ENCODE measurements around the gene ZNF697. TPM values are rescaled to one million over a fixed set of nuclear protein-coding genes. Genes with fewer than 3 reads are reported as not detected.
"Not testable (repeated sequence)": the region's sequence is repeated elsewhere in the genome, so short reads cannot be mapped to it uniquely, and the experiment has no call there.

Gene ZNF697
- 4.8 and 4.9 TPM in 2 replicates for total RNA-seq (2021)
- percentile 62 among the genes with signal in this experiment for Bru-seq, nascent RNA
- percentile 67 among the genes with signal in this experiment for BruChase-seq, experiment 1, labeled RNA remaining after a 2-hour chase
- BruChase-seq, experiment 2, labeled RNA remaining after a 6-hour chase, result percentile 58 among the genes with signal in this experiment
- long read RNA-seq, partial matches to known transcripts, result 0 of 3 reads
- long read RNA-seq, other reads (novel, unspliced or antisense), result 3 of 3 reads

DNA sequence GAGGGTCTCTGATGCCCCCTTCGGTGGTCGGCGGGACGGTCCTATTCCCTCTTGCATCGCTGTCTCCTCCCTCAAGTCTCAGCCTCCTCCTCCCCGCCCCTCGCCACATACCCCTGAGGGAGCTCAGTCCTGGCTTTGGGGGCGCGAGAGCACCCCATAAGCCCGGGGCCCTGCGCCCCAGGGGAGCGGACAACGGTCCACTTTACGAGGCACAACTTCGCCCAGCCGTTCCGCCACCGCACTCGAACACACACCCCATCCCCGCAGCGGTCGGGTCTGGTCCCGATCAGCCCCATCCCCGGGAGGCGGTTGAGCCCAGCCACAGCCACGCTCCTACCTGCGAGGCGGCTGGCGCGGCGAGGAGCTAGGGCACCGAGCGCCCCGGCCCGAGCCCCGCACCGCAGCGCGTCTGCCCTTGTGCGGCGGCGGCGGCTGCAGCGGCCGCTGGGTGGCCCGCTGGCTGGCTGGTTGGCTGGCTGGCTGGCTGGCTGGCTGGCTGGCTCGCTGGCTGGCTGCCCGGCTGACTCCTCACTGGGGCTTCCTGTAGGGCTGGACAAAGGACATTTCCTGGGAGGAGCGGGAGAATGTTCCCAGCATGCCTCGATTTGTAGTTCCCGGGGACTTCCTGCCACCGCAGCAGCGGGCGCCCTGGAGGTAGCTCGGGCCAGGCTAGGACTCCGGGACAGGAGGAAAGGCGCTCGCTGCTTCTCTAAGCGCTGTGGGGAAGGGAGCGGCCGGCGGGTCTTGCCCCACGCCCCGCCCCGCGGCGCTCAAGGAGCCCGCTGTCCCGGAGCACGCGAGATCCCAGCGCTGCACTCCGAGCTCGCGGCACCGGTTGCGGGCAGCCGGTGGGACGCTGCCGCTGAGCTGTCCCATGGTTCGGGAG lies at the start of gene ZNF697:
TSS of gene ZNF697 (minus strand) at position 533 of the 886 bp plus-strand sequence. CDS start 22,166 bp downstream, outside the sequence.
- no peak for TF ChIP-seq EZH2 (IDR thresholded peaks at IDR 0.05; ENCODE audit: borderline replicate concordance, low read depth, low read length, poor library complexity, severe bottlenecking)
- TF ChIP-seq, protein P1, sequence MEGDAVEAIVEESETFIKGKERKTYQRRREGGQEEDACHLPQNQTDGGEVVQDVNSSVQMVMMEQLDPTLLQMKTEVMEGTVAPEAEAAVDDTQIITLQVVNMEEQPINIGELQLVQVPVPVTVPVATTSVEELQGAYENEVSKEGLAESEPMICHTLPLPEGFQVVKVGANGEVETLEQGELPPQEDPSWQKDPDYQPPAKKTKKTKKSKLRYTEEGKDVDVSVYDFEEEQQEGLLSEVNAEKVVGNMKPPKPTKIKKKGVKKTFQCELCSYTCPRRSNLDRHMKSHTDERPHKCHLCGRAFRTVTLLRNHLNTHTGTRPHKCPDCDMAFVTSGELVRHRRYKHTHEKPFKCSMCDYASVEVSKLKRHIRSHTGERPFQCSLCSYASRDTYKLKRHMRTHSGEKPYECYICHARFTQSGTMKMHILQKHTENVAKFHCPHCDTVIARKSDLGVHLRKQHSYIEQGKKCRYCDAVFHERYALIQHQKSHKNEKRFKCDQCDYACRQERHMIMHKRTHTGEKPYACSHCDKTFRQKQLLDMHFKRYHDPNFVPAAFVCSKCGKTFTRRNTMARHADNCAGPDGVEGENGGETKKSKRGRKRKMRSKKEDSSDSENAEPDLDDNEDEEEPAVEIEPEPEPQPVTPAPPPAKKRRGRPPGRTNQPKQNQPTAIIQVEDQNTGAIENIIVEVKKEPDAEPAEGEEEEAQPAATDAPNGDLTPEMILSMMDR (conservative IDR thresholded peaks at IDR 0.05; ENCODE audit: low read depth, low read length), result peak; percentile 46
- Histone ChIP-seq H3K27ac (ENCODE audit: low read depth, low read length, poor library complexity, severe bottlenecking) (peak within 1 kb of the TSS; percentile 80), H3K4me1 (ENCODE audit: insufficient read depth, low read length, poor library complexity, severe bottlenecking) (peaks cover 8% of the 10 kb centered on the region), H3K36me3 (ENCODE audit: insufficient read depth, low read length, poor library complexity, severe bottlenecking) (no peaks in the 10 kb centered on the region), H3K27me3 (replicated peaks; ENCODE audit: insufficient read depth, low read depth, low read length, poor library complexity) (peaks cover 3% of the 10 kb centered on the region), H3K9me3 (ENCODE audit: low read depth, low read length, poor library complexity, severe bottlenecking) (no peaks in the 10 kb centered on the region), H3K4me3 (ENCODE audit: low read depth, low read length, poor library complexity, severe bottlenecking) (peak within 1 kb of the TSS; percentile 74)
- ChIA-PET CTCF (interaction anchor here (0.6 to 1.7 kb wide), 4 partner anchors 27 to 83 kb away, joined by 3 to 7 read pairs (median 4); no protein-coding TSS in a partner anchor), POLR2A (ENCODE audit: low non-redundant PET) (interaction anchor here (0.6 kb wide), 3 partner anchors 14 to 49 kb away, joined by 3 to 4 read pairs (median 3); no protein-coding TSS in a partner anchor)
- DNase-seq (ENCODE audit: low spot score), result peak; percentile 96
- intact Hi-C loops (cut with micrococcal nuclease; ENCODE audit: unreplicated experiment), result loop anchor here (2.0 kb wide), 1 partner anchor 21 kb away; no protein-coding TSS in a partner anchor
- no TSS peak for BruUV-seq (replicated peaks)

DNA sequence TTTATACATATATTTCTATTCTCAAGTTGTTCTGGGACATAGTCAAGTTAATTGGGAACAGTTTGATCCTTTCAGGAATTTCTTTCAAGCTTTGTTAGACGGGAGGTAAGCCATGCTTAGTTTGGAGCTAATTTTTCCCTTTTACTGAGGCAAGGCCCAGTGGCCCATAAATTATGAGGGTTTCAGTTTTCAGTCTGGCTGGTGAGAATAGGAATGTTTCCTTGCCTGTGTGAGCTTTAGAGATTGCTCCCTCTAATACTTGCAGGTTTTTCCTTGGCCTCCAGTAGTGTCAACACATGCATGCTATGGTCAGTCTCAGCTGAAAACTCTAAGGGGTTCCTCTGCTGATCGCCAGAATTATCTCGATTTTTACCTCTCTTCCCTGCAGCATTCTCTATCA lies 49.5 kb upstream of the ZNF697 start:
- intact Hi-C loops (cut with micrococcal nuclease; ENCODE audit: unreplicated experiment), result no loop called here
- POLR2A ChIA-PET (ENCODE audit: low non-redundant PET), result interaction anchor here (0.6 kb wide), 1 partner anchor 49 kb away, joined by 3 read pairs; the partner anchor contains the start of gene ZNF697
- Histone ChIP-seq H3K9me3 (ENCODE audit: low read depth, low read length, poor library complexity, severe bottlenecking) (peaks cover 10% of the 10 kb centered on the region), H3K27me3 (replicated peaks; ENCODE audit: insufficient read depth, low read depth, low read length, poor library complexity) (no peaks in the 10 kb centered on the region), H3K27ac (ENCODE audit: low read depth, low read length, poor library complexity, severe bottlenecking) (no peak overlapping the region), H3K4me1 (ENCODE audit: insufficient read depth, low read length, poor library complexity, severe bottlenecking) (no peaks in the 10 kb centered on the region), H3K4me3 (ENCODE audit: low read depth, low read length, poor library complexity, severe bottlenecking) (no peak overlapping the region), H3K36me3 (ENCODE audit: insufficient read depth, low read length, poor library complexity, severe bottlenecking) (no peaks in the 10 kb centered on the region)
- BruUV-seq (replicated peaks), result no TSS peak
- DNase-seq (ENCODE audit: low spot score), result no peak
- TF ChIP-seq EZH2 (IDR thresholded peaks at IDR 0.05; ENCODE audit: borderline replicate concordance, low read depth, low read length, poor library complexity, severe bottlenecking), result no peak
- TF ChIP-seq, protein P1 (conservative IDR thresholded peaks at IDR 0.05; ENCODE audit: low read depth, low read length), result no peak
- CTCF ChIA-PET, result no interaction called here

DNA sequence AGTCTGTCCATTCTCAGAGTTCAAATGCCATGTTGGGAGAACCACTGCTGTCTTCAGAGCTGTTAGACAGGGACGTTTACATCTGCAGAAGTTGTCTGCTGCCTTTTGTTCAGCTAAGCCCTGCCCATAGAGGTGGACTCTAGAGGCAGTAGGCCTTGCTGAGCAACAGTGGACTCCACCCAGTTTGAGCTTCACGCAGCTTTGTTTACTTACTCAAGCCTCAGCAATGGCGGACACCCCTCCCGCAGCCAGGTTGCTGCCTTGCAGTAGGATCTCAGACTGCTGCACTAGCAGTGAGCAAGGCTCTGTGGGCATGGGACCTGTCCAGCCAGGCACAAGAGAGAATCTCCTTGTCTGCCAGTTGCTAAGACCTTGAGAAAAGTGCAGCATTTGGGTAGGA lies 48.8 kb upstream of the ZNF697 start:
- H3K9me3 ChIP-seq (ENCODE audit: low read depth, low read length, poor library complexity, severe bottlenecking); H3K4me3 ChIP-seq (ENCODE audit: low read depth, low read length, poor library complexity, severe bottlenecking); H3K27ac ChIP-seq (ENCODE audit: low read depth, low read length, poor library complexity, severe bottlenecking); H3K4me1 ChIP-seq (ENCODE audit: insufficient read depth, low read length, poor library complexity, severe bottlenecking); H3K36me3 ChIP-seq (ENCODE audit: insufficient read depth, low read length, poor library complexity, severe bottlenecking); CTCF ChIA-PET; BruUV-seq (replicated peaks); H3K27me3 ChIP-seq (replicated peaks; ENCODE audit: insufficient read depth, low read depth, low read length, poor library complexity); intact Hi-C loops (cut with micrococcal nuclease; ENCODE audit: unreplicated experiment); DNase-seq (ENCODE audit: low spot score): not testable (repeated sequence)
- POLR2A ChIA-PET (ENCODE audit: low non-redundant PET), result interaction anchor here (0.6 kb wide), 1 partner anchor 49 kb away, joined by 3 read pairs; the partner anchor contains the start of gene ZNF697

Data from A673 (cell line).